ENCODE measurements around the gene PPM1J.

PPM1J gene

DNA sequence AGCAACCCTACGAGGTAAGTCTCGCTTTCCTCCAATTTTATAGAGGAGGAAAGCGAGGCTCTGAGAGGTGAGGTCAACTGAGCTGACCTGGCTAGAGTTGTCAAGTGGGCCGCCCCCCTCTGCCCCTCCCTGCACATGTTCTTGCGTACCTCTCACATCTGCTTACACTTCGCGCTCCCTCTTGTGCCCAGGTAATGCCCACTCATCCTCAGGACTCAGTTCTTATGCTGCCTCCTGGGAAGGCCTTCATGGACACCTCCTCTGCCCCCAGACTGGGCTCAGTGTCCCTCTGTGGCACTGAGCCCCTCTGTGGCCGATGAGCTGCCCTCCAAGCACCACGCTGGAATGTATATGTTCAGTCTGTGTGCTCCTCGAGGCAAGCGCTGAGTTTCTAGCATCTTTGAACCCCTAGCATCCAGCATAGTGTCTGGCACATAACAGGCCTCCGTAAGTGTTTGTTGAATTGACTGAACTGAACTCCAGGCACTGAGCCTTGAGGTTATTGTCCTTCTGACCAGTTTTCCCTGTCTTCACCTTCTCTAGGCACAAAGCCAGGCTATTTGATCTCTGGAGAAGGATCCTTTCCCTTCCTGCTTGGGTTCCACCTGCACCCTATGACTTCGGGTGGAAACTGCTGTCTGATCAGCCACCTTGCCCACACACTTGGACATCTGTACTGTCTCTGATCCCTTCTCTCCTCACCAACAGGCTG lies 27.2 kb downstream of the PPM1J start:
- DNase-seq, result no peak

DNA sequence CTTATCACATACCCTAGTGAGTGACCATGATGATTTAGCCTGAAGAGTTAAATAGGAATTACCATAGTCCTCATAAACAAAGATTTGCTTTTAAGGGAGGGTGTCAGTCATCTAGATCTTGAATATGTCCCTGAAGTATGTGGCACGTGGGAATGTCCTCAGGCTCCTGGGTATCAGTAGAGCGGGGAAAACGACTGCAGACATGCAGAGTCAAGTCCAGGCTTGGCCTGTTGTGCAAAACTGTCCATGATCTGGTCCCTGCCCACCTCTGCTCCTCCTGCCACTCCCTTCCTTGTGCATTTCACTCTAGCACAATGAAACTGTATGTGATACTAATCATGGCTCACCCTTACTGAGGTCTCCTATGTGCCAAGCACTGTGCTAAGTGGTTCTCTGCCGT lies 27.8 kb downstream of the PPM1J start:
- DNase-seq, result no peak

DNA sequence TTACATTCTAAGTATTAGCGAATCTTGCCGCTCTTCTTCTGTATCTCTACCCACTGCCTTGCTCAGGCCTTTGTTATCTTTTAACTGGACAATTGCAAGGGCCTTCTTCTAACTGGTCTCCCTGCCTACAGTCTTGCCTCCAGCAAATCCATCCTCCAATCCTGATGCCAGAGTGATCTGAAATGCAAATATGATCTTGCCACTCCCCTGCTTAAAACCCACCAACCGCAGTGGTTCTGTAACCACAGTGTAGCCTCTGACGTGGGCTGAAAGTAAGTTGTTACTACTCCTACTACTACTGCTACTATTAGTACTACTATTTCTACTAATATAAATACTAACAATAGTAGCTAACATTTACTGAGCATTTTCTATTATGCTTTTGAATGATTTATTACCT lies 28.3 kb downstream of the PPM1J start:
- no peak for DNase-seq

DNA sequence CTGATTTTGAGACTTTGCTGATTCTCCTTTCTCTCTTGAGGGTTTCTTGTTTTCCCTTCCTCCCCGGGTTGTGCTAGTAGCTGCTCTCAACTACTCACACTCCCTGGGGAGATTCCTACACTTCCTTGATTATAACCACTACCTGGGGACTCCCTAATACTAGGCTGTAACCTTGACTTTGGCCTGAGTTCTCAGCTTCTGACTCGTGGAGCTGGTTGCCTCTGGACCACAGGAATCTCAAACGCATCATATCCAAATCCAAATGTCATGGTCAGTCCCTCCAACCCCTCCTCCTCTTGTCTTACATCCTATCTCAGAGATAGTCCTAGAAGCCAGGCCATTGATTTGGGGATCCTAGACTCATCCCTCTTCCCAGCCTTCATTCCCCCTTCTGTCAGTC lies 28.7 kb downstream of the PPM1J start:
- no peak for DNase-seq

DNA sequence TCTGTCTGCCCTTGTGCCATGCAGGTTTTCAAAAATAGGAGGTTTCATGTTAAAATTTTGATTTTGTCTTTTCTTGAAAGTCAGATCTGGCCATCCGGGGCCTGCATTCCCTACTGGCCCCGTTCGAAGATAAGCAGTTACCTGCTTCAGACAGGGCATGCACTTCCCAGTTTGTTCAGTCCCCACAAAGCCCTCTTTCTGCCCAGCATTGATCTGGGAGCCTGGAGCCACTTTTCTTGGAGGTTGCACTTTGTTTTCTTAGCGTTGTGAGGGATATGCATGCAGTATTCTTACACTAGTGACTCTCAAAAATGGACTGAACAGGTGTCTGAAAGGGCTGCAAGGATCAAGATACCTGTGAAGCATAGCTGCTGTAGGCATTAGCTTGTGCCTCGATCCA lies 29.2 kb downstream of the PPM1J start:
- no peak for DNase-seq

DNA sequence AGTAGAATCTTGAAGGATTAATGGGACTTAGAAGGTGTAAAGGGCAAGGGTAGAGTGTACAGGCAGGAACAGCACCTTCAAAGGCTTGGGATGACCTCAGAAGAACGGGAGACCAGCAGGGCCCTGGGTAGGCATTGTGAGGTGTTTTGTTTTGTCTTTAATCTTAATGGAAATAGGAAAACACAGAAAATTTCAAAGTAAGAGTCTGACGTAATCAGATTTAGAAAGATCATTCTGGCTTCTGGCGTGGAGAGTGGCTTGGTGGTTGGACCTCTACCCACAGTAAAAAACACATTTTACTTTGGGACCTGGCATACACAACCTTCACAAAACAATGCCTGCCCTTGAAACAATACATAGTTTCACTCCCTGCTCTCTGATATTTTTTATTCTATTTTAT lies 36.5 kb downstream of the PPM1J start:
- DNase-seq, result no peak

DNA sequence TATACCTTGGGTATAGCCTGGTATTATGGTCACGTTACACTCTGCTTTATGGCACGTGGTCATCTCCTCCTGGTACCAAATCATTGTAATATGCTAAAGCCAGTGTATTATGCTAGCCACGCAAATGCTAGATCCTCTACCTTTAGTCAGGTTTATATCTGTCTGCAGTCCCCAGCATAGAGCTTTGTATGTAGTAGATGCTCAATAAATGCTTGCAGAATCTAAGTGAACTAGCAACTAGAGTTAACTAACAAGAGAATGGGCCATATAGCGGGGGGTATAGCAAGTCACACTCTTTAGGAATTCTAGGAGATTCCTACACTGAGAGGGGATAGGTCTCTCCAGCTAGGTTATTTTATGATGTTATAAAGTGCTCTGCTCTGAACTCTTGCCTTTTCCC lies 37.6 kb downstream of the PPM1J start:
- DNase-seq, result no peak

DNA sequence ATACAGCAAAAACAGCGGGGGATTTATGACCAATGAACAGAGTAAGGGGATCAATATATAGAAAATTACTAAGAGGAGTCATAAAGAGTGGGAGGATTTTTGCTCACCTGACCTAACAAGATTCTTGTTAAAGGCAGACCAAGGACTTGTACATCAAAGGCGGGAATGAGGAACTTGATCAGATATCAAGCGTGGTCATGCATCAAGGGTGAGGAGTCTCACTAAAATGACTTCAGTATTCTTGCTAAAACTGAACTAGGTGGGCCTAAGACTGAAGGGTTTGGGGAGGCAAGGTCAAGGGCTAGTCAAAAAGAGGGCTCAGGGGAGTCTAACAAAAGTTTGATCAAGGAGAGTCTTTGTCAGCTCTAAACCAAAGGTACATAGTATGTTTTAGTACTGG lies 38.6 kb downstream of the PPM1J start:
- DNase-seq, result peak in 1 of 4 experiments; percentile 28

DNA sequence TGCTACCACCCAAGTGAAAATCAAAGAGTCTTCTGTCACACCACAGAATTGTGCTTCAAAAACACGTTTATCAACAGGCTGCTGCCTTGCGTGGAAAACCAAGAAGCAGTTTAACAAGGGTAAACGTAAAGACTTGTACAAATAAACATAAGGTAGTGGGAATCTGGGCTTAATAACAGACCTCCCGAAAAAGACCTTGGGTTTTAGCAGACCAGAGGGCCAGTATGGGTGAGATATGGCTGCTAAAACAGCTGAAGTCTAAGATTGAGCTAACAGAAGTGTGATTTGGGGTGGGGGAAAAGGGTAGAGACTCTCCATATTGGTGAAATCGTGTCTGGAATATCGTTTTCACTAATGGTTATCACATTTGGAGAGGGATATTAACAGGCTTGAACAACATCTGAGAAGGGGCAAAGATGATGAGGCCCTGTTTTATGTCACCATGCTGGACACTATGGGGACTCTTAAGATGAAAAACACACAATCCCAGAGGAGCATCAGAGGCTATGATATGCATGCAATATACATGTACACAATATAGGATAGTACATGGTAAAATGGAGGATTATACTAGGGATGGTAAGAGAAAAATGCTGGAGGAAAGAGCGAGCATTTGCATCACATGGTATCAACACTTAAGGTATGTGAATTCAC lies 39.3 kb downstream of the PPM1J start:
- DNase-seq, result no peak

DNA sequence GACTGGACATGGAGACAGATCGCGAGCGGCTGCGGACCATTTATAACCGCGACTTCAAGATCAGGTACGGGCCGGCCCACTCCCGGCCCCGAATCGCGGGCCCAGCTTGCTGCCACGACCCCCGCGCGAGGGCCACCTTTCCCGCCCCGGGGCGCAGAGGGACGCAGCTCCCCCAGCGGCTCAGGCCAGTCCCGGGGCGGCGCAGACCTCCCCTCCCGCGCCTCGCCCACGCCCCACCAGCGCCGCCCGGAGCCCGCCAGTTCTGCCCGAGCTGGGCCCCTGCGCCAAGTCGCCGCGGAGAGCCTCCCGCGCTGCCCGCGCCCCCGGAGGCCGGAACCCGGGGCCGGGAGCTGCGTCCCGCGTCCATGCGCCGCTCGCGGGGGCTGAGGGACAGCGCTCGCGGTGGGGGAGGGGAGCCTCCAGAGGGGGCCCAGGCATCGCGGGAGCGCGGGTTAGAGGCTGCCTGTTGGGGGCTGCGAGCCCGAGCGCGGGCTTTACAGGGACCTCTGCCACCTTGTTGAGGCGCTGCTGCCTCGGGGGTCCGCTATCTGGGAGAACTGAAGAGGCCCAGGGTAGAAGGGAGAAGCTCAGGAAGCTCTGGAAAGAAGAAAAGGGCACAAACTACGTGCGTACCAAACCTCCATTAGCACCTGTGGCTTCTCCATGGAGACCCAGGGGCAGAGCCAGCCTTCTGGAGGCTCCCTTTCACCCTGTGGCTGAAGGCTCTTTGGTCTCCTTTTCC lies 40.0 kb downstream of the PPM1J start:
- peak; percentile 39 to 71 (median 50) for DNase-seq

DNA sequence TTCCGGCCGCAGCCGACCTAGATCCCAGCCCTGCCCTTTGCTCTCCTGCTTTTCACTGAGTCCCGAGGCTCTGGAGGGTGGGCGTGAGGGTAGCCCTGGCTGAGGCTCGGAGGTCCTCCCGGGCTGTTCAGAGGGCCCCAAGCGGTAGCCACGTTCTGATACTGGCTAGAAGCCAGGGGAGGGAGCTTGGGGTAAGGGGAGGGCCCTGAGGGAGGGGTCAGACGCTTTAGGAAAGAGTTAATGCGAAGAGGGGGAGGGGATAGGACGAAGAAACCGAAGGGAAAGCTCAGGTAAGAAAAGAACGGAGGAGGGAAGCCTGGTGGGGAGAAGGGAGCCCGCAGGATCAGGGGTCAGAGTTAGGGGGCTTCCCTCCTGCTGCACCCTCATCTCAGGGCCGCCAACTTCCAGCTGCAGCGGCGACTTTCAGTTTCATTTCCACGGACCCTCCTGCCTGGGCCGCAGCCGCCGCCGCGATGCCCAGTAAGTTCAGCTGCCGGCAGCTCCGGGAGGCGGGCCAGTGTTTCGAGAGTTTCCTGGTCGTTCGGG lies 40.6 kb downstream of the PPM1J start, which contains the start of gene MOV10:
TSS of gene MOV10 (plus strand) at position 220 of the 546 bp plus-strand sequence. CDS start at position 474, 254 bp downstream.
- DNase-seq, result peak; percentile 81 to 89 (median 84)

DNA sequence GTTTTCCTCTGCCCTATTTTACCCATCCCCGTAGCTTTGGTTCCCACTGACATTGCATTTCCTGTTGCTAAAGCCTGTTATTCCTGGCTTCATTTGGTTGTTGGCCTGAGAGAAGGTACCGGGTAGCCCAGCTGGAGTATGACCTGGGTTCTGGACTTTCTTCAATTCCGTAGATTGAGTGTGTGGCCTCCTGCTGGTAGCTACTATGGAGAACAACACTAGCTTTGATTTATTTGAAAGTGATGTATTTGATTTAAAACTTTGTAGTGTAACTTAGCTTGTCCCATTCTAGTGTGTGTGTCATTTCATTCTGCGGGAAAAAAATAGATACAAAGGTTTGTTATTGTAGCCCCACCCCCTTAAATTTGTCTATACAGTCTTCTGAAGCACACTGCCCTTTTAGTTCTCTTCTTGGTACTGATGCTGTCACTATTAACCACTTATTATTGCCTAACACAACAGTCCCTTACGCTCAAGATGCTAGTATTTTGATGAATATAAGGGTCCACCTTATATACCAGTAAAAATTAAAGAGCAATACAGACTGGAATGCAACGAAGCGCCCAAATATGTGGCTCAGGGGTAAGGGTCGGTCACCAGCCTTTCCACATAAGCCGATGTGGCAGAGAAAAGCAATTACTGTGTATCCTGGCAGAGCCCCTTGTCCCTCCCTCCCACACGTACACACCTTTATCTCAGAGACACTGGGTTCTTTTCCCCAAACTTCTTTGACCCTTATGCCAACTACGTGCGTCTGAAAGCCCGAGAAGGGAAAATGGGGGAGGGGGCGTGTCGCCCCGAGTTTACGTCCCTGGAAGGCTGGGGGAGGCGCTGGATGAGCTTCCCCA lies 41.3 kb downstream of the PPM1J start:
- peak; percentile 22 to 44 (median 34) for DNase-seq

DNA sequence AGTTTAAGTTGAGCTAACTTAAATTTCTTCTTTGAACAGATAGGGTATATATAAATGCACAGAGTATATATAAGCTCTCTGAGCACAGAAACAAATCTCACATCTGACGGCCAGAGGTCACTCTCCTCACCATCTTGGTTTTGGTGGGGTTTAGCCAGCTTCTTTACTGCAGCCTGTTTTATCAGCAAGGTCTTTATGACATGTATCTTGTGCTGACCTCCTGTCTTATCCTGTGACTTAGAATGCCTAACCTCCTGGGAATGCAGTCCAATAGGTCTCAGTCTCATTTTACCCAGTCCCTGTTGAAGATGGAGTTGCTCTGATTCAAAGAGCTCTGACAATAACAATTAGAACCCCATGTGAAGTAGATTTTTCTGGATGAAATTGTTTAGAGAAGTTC lies 42.3 kb downstream of the PPM1J start:
- DNase-seq, result no peak

DNA sequence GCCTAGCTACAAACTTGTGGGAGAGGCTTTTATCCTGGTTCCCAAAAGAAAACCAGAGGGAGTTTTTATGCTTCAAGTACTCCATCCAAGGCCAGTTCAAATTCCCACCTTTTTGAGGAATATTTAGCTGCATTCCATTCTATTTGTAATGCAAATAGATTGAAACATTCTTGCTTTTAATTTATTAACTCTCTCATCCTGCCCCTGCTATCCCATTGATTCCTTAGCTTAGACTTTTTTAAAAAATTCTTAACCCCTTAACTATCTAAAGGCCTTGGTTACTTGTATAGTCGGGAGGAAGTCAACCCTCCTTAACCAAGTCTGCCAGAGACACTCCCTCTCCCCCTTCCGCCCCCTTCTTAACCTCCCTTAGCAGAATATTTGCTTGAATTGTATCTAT lies 43.1 kb downstream of the PPM1J start:
- DNase-seq, result no peak

DNA sequence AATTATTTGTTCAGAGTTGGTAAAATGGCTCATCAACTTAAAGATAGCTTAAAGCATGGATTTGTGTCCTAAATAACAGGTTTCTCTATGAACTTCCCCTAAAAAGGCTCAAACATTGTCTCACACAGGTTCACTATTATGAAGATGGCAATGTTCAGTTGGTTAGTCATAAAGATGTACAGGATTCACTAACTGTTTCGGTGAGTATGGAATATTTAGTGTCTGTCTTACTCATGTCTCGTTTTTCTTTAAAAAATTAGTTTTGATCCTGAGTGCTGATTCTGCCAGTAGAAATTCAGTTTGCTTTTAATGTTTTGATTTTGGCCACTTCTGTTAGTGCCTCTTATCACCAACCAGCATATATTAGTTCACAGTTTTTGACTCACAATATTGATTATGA lies 48.2 kb downstream of the PPM1J start:
- no peak for DNase-seq

DNA sequence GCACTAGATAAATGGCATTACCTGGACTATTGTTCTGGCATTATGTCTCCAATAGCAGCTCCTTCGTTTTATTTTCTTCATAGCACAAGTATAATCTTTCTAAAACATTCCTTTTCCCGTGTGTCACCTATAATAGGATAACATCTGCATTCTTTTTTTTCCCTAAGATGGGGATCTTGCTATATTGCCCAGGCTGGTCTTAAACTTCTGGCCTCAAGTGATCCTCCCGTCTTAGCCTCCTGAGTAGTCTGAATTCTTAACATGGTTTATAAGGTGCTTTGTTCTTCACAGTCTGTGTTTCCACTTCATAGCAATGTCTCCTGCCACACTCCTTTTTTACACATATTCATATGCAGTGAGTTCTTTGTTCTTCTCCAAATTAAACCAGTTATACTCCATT lies 49.3 kb downstream of the PPM1J start:
- DNase-seq, result no peak
